ENCODE measurements around the gene SRA1.
"Not testable (repeated sequence)": the region's sequence is repeated elsewhere in the genome, so short reads cannot be mapped to it uniquely, and the experiment has no call there.

The SRA1 gene
- total RNA-seq = 26.6 to 64.1 (median 28.0) reads per million in 3 experiments

GRCh38 chr5:140557136-140557805 is at the start of gene SRA1:
Gene SRA1 (minus strand): TSS chr5:140557473. CDS start chr5:140557452, 21 bp downstream.
- DNase-seq = peak; percentile 75

GRCh38 chr5:140607031-140607430 is 49.8 kb upstream of the SRA1 start:
- DNase-seq = no peak

- DNase-seq = no peak
These were observed 48.6 kb upstream of the SRA1 start for GRCh38 chr5:140605879-140606278.

- DNase-seq = no peak
These were observed 46.5 kb upstream of the SRA1 start for GRCh38 chr5:140603734-140604133.

- DNase-seq = not testable (repeated sequence)
These were observed 46.1 kb upstream of the SRA1 start for GRCh38 chr5:140603446-140603698.

- DNase-seq = no peak
These were observed 44.9 kb upstream of the SRA1 start for GRCh38 chr5:140602147-140602546.

GRCh38 chr5:140600096-140600495 is 42.8 kb upstream of the SRA1 start:
- no peak for DNase-seq

- no peak for DNase-seq
These were observed 41.6 kb upstream of the SRA1 start for GRCh38 chr5:140598836-140599235.

- no peak for DNase-seq
These were observed 39.1 kb upstream of the SRA1 start for GRCh38 chr5:140596321-140596741.

GRCh38 chr5:140595538-140596300 is 38.4 kb upstream of the SRA1 start:
- no peak for DNase-seq

GRCh38 chr5:140594169-140594568 is 36.9 kb upstream of the SRA1 start:
- DNase-seq = no peak

GRCh38 chr5:140593070-140593469 is 35.8 kb upstream of the SRA1 start:
- not testable (repeated sequence) for DNase-seq

- DNase-seq = no peak
These were observed 34.6 kb upstream of the SRA1 start for GRCh38 chr5:140591747-140592372.

GRCh38 chr5:140590861-140591260 is 33.6 kb upstream of the SRA1 start:
- DNase-seq = no peak

GRCh38 chr5:140588311-140589070 is 31.2 kb upstream of the SRA1 start:
- DNase-seq = no peak

GRCh38 chr5:140587495-140587894 is 30.2 kb upstream of the SRA1 start:
- DNase-seq = no peak

- DNase-seq = not testable (repeated sequence)
These were observed 22.0 kb upstream of the SRA1 start for GRCh38 chr5:140579188-140579747.

- DNase-seq = no peak
These were observed 19.5 kb upstream of the SRA1 start for GRCh38 chr5:140576776-140577201.

- no peak for DNase-seq
These were observed 18.0 kb upstream of the SRA1 start for GRCh38 chr5:140575309-140575708.

- no peak for DNase-seq
These were observed 16.9 kb upstream of the SRA1 start for GRCh38 chr5:140574165-140574564.

GRCh38 chr5:140573683-140574082 is 16.4 kb upstream of the SRA1 start:
- no peak for DNase-seq

- DNase-seq = no peak
These were observed 13.8 kb upstream of the SRA1 start for GRCh38 chr5:140571105-140571504.

GRCh38 chr5:140570488-140570887 is 13.2 kb upstream of the SRA1 start:
- no peak for DNase-seq
